Measurements from ENCODE around the gene GALNT15. TPM values are rescaled to one million over a fixed set of nuclear protein-coding genes. Genes with fewer than 3 reads are reported as not detected.

GALNT15 gene
- total RNA-seq, 1 experiment from 2014 or later: not detected

DNA sequence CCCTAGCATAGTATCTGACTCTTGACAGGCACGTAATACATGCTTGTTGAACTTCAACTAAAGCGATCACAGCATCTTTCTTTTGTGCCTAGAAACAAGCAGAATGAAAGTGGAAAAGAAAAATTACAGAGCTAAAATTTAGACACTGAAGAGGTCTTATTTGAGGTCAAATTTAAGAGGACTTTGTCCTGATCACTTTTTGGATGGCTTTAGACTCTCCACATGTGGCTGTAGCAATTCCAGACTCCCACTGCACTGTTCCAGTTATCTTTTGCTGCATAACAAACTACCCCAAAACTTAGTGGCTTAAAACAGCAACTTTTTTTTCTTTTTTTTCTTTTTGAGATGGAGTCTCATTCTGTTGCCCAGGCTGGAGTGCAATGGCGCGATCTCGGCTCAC lies 66.7 kb downstream of the GALNT15 start:
- Histone ChIP-seq H3K9me3 (ENCODE audit: low read depth, low read length, poor library complexity, severe bottlenecking) (no peaks in the 10 kb centered on the region), H3K27ac (ENCODE audit: low read depth, low read length, poor library complexity, severe bottlenecking) (no peak overlapping the region), H3K27me3 (replicated peaks; ENCODE audit: insufficient read depth, low read depth, low read length, poor library complexity) (no peaks in the 10 kb centered on the region), H3K4me1 (ENCODE audit: insufficient read depth, low read length, poor library complexity, severe bottlenecking) (no peaks in the 10 kb centered on the region), H3K36me3 (ENCODE audit: insufficient read depth, low read length, poor library complexity, severe bottlenecking) (no peaks in the 10 kb centered on the region), H3K4me3 (ENCODE audit: low read depth, low read length, poor library complexity, severe bottlenecking) (no peak overlapping the region)
- DNase-seq (ENCODE audit: low spot score): no peak
- intact Hi-C loops (cut with micrococcal nuclease; ENCODE audit: unreplicated experiment): no loop called here
- CTCF ChIA-PET: no interaction called here
- POLR2A ChIA-PET (ENCODE audit: low non-redundant PET): no interaction called here
- BruUV-seq (replicated peaks): no TSS peak
- TF ChIP-seq, protein P1, sequence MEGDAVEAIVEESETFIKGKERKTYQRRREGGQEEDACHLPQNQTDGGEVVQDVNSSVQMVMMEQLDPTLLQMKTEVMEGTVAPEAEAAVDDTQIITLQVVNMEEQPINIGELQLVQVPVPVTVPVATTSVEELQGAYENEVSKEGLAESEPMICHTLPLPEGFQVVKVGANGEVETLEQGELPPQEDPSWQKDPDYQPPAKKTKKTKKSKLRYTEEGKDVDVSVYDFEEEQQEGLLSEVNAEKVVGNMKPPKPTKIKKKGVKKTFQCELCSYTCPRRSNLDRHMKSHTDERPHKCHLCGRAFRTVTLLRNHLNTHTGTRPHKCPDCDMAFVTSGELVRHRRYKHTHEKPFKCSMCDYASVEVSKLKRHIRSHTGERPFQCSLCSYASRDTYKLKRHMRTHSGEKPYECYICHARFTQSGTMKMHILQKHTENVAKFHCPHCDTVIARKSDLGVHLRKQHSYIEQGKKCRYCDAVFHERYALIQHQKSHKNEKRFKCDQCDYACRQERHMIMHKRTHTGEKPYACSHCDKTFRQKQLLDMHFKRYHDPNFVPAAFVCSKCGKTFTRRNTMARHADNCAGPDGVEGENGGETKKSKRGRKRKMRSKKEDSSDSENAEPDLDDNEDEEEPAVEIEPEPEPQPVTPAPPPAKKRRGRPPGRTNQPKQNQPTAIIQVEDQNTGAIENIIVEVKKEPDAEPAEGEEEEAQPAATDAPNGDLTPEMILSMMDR (conservative IDR thresholded peaks at IDR 0.05; ENCODE audit: low read depth, low read length): no peak
- no peak for TF ChIP-seq EZH2 (IDR thresholded peaks at IDR 0.05; ENCODE audit: borderline replicate concordance, low read depth, low read length, poor library complexity, severe bottlenecking)

- Histone ChIP-seq H3K27me3 (replicated peaks; ENCODE audit: insufficient read depth, low read depth, low read length, poor library complexity) (no peaks in the 10 kb centered on the region), H3K4me1 (ENCODE audit: insufficient read depth, low read length, poor library complexity, severe bottlenecking) (no peaks in the 10 kb centered on the region), H3K4me3 (ENCODE audit: low read depth, low read length, poor library complexity, severe bottlenecking) (no peak overlapping the region), H3K9me3 (ENCODE audit: low read depth, low read length, poor library complexity, severe bottlenecking) (no peaks in the 10 kb centered on the region), H3K27ac (ENCODE audit: low read depth, low read length, poor library complexity, severe bottlenecking) (no peak overlapping the region), H3K36me3 (ENCODE audit: insufficient read depth, low read length, poor library complexity, severe bottlenecking) (no peaks in the 10 kb centered on the region)
- intact Hi-C loops (cut with micrococcal nuclease; ENCODE audit: unreplicated experiment): no loop called here
- DNase-seq (ENCODE audit: low spot score): no peak
- POLR2A ChIA-PET (ENCODE audit: low non-redundant PET): no interaction called here
- CTCF ChIA-PET: no interaction called here
- no TSS peak for BruUV-seq (replicated peaks)
- TF ChIP-seq, protein P1 (conservative IDR thresholded peaks at IDR 0.05; ENCODE audit: low read depth, low read length): no peak
- no peak for TF ChIP-seq EZH2 (IDR thresholded peaks at IDR 0.05; ENCODE audit: borderline replicate concordance, low read depth, low read length, poor library complexity, severe bottlenecking)
Measured at GRCh38 chr3:16242177-16242576, 67.7 kb downstream of the GALNT15 start.

GRCh38 chr3:16243706-16244490 lies 69.4 kb downstream of the GALNT15 start:
- Histone ChIP-seq H3K4me1 (ENCODE audit: insufficient read depth, low read length, poor library complexity, severe bottlenecking) (no peaks in the 10 kb centered on the region), H3K27ac (ENCODE audit: low read depth, low read length, poor library complexity, severe bottlenecking) (no peak overlapping the region), H3K36me3 (ENCODE audit: insufficient read depth, low read length, poor library complexity, severe bottlenecking) (no peaks in the 10 kb centered on the region), H3K9me3 (ENCODE audit: low read depth, low read length, poor library complexity, severe bottlenecking) (no peaks in the 10 kb centered on the region), H3K4me3 (ENCODE audit: low read depth, low read length, poor library complexity, severe bottlenecking) (no peak overlapping the region), H3K27me3 (replicated peaks; ENCODE audit: insufficient read depth, low read depth, low read length, poor library complexity) (no peaks in the 10 kb centered on the region)
- peak; percentile 30 for DNase-seq (ENCODE audit: low spot score)
- ChIA-PET POLR2A (ENCODE audit: low non-redundant PET) (no interaction called here), CTCF (interaction anchor here (0.6 to 0.8 kb wide), 2 partner anchors 65 to 199 kb away, joined by 3 read pairs; no protein-coding TSS in a partner anchor)
- TF ChIP-seq EZH2 (IDR thresholded peaks at IDR 0.05; ENCODE audit: borderline replicate concordance, low read depth, low read length, poor library complexity, severe bottlenecking): no peak
- TF ChIP-seq, protein P1 (conservative IDR thresholded peaks at IDR 0.05; ENCODE audit: low read depth, low read length): no peak
- intact Hi-C loops (cut with micrococcal nuclease; ENCODE audit: unreplicated experiment): no loop called here
- no TSS peak for BruUV-seq (replicated peaks)
